ENCODE measurements around the gene MCF2L2. TPM values are rescaled to one million over a fixed set of nuclear protein-coding genes. Genes with fewer than 3 reads are reported as not detected.
"Not testable (repeated sequence)": the region's sequence is repeated elsewhere in the genome, so short reads cannot be mapped to it uniquely, and the experiment has no call there.

Gene MCF2L2
- total RNA-seq, 1 donor from 2014 or later: not detected

DNA sequence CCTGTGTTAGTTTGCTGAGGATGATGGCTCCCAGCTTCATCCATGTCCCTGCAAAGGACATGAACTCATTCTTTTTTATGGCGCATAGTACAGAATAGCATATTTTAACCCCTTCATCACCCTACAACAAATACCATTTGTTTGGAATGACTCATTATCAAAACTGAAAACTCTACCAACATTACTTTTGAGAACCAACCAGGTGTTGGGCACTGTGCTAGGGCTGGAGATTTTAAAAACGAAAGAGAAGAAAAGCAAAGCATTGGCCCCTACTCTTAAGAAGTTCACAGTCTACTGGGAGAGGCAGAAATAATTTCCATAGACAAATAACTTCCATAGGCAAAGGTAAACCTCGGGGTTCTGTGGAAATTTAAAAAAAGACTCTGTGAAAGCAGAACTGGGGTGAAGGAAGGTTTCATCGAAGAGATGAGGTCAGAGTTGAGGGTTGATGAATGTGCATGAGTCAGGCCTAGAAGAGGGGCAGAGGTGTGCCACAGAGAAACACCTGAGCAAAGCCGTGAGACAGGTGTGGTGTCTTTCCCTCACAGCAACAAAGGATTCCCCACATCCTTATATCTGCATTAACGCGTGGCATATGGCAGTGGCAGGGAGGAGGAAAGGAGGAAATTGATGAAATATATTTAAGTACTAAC is 51.0 kb downstream of the MCF2L2 start:
- TF ChIP-seq, protein P1, sequence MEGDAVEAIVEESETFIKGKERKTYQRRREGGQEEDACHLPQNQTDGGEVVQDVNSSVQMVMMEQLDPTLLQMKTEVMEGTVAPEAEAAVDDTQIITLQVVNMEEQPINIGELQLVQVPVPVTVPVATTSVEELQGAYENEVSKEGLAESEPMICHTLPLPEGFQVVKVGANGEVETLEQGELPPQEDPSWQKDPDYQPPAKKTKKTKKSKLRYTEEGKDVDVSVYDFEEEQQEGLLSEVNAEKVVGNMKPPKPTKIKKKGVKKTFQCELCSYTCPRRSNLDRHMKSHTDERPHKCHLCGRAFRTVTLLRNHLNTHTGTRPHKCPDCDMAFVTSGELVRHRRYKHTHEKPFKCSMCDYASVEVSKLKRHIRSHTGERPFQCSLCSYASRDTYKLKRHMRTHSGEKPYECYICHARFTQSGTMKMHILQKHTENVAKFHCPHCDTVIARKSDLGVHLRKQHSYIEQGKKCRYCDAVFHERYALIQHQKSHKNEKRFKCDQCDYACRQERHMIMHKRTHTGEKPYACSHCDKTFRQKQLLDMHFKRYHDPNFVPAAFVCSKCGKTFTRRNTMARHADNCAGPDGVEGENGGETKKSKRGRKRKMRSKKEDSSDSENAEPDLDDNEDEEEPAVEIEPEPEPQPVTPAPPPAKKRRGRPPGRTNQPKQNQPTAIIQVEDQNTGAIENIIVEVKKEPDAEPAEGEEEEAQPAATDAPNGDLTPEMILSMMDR (IDR thresholded peaks at IDR 0.05): no peak
- Histone ChIP-seq H3K9me3 (no peaks in the 10 kb centered on the region), H3K4me3 (no peak overlapping the region), H3K36me3 (no peaks in the 10 kb centered on the region), H3K4me1 (no peaks in the 10 kb centered on the region), H3K27me3 (no peaks in the 10 kb centered on the region), H3K27ac (no peak overlapping the region)
- intact Hi-C loops (cut with DNase I): no loop called here
- no peak for DNase-seq (ENCODE audit: low spot score in 2 of 2)

DNA sequence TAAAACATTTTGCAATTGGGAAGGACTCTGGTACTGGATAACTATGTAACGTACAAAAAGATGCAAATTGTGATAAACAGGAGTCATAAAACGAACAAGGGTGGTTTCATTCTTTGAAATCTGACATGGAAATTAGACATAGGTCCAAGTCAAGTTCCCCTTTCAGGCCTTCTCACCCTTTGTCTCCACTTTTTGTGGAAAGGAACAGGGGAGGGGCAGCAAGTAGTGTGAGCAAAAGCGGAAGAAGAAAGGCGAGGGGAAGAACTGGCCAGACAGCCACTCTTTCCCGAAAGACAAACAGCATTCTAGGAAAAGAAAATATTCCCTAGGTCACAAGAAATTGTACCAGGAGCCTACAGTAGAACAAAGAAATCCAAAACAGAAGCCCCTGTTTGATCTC is 52.6 kb downstream of the MCF2L2 start:
- Histone ChIP-seq H3K36me3 (no peaks in the 10 kb centered on the region), H3K4me1 (no peaks in the 10 kb centered on the region), H3K4me3 (no peak overlapping the region), H3K9me3 (no peaks in the 10 kb centered on the region), H3K27me3 (no peaks in the 10 kb centered on the region), H3K27ac (no peak overlapping the region)
- DNase-seq (ENCODE audit: low spot score in 2 of 2): no peak
- TF ChIP-seq, protein P1 (IDR thresholded peaks at IDR 0.05): no peak
- intact Hi-C loops (cut with DNase I): no loop called here

DNA sequence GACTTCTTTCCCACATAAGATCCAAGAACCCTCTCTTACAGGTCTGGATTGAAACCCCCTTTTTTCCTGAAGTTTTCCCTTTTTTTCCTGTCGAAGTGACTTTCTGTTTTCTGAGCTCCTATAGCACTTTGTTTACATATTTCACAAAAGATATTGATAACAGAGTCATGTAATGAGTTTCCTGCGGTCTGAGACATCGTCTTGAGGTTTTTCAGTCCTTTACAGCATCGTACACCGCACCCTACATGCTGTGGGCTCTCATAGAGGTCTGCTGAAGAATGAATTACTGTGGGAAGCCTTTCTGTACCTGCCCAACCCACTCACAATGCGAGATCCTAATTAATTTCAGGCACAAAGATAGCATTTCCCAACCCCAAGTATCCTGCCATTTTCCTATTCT is 53.1 kb downstream of the MCF2L2 start:
- H3K27ac ChIP-seq: no peak overlapping the region

DNA sequence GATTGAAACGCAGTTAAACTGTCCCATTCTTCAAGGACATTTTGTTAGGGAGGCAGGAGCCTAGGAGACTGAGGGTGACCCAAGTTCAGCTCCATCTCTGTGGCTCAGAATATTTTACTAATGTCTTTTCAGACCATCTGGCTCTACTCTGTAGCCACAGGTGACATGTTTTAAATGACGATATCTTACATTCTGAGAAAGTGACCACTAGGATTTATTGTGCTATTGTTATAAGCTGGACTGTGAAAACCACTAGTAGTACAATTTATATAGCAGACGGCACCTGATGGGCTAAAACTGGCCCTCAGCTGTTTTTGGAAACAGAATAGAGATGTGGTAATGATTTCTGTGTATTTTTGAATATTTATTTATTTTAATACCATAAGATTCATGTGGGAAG is 55.5 kb downstream of the MCF2L2 start:
- Histone ChIP-seq H3K4me1 (no peaks in the 10 kb centered on the region), H3K27ac (no peak overlapping the region), H3K27me3 (no peaks in the 10 kb centered on the region), H3K9me3 (no peaks in the 10 kb centered on the region), H3K36me3 (no peaks in the 10 kb centered on the region), H3K4me3 (no peak overlapping the region)
- intact Hi-C loops (cut with DNase I): no loop called here
- TF ChIP-seq, protein P1 (IDR thresholded peaks at IDR 0.05): no peak
- no peak for DNase-seq (ENCODE audit: low spot score in 2 of 2)

More for the DNA sequence above, 53.1 kb downstream of the MCF2L2 start:
- intact Hi-C loops (cut with DNase I): no loop called here
- no peaks in the 10 kb centered on the region for H3K36me3 ChIP-seq
- TF ChIP-seq, protein P1 (IDR thresholded peaks at IDR 0.05): no peak
- no peak overlapping the region for H3K4me3 ChIP-seq
- H3K27me3 ChIP-seq: no peaks in the 10 kb centered on the region
- H3K4me1 ChIP-seq: no peaks in the 10 kb centered on the region
- H3K9me3 ChIP-seq: no peaks in the 10 kb centered on the region
- DNase-seq (ENCODE audit: low spot score in 2 of 2): no peak

DNA sequence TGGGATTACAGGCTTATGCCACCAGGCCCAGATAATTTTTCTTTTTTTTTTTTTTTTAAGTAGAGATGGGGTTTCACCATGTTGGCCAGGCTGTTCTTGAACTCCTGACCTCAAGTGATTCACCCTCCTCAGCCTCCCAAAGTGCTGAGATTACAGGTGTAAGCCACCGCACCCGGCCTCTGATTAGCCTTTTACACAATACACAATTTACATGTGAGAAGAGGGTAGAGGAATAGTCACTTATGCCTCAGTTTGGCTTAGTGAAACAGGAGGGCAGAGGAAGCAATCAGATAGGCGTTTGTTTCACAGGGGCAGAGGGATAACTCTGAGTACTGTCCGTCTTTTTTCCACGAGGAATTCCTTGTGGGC is 56.8 kb downstream of the MCF2L2 start:
- H3K27ac ChIP-seq; DNase-seq (ENCODE audit: low spot score in 2 of 2); H3K9me3 ChIP-seq; H3K36me3 ChIP-seq; H3K27me3 ChIP-seq; H3K4me3 ChIP-seq; H3K4me1 ChIP-seq; intact Hi-C loops (cut with DNase I): not testable (repeated sequence)

DNA sequence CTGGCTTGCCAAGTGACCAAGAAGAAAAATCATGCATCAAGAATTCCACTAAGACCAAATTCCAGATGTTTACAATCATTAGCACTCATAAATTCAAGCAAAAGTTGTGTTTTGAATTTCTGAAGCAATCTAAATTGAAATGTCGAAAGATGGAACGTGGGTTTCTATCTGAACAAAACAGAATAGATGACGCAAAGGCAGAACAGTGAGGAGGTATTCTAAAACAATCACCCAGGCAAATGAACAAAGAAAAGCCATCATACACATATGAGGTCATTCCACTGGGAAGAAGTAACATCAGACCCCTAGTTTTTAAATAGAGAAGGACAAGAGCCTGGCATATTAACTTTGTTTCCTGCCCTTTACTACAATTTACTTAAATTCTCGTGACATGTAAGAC is 58.0 kb downstream of the MCF2L2 start:
- TF ChIP-seq, protein P1 (IDR thresholded peaks at IDR 0.05): no peak
- no peak overlapping the region for H3K27ac ChIP-seq
- H3K4me1 ChIP-seq: no peaks in the 10 kb centered on the region
- no peak for DNase-seq (ENCODE audit: low spot score in 2 of 2)
- H3K27me3 ChIP-seq: no peaks in the 10 kb centered on the region
- intact Hi-C loops (cut with DNase I): no loop called here
- no peak overlapping the region for H3K4me3 ChIP-seq
- no peaks in the 10 kb centered on the region for H3K36me3 ChIP-seq
- no peaks in the 10 kb centered on the region for H3K9me3 ChIP-seq
